Testis (tissue), 2 donors: ENCODE results near the gene RGS17.

Source experiments
- POLR2A ChIP-seq: fragments of 450-650 bp; IDR thresholded peaks from one replicate; pipeline ENCODE4 v1.6.1; 2017; ENCODE audit warnings: antibody characterized with exemption, mild to moderate bottlenecking, moderate library complexity
- TF ChIP-seq, protein P1 (sequence below), 3 experiments: fragments of 450-650 bp in 2 of 3; fragments of 200-600 bp in 1 of 3; sonication (generic) in 1 of 3; IDR thresholded peaks; one replicate each; pipeline ENCODE4 v1.5.1; 2016 to 2019; ENCODE audit warnings: antibody characterized with exemption in 3 of 3, mild to moderate bottlenecking in 2 of 3, moderate library complexity in 1 of 3

DNA sequence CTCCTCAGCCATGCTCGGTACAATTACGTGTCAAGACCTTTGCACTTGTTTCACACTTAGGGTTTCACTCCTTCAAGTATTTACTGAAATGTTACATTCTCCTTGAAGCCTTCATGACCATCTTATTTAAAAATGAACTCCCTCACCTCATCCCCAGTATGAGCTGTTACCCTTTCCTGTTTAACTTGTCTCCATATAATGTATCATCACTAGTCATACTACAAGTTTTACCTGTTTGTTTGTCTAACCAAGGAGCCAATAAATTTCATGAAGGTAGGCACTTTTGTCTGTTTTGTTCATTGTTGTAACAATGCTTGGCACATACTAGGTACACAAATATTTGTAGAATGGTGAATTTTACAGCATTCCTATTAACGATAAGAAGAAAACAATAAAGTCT lies 82.5 kb downstream of the RGS17 start:
- no peak for TF ChIP-seq POLR2A
- TF ChIP-seq, protein P1, sequence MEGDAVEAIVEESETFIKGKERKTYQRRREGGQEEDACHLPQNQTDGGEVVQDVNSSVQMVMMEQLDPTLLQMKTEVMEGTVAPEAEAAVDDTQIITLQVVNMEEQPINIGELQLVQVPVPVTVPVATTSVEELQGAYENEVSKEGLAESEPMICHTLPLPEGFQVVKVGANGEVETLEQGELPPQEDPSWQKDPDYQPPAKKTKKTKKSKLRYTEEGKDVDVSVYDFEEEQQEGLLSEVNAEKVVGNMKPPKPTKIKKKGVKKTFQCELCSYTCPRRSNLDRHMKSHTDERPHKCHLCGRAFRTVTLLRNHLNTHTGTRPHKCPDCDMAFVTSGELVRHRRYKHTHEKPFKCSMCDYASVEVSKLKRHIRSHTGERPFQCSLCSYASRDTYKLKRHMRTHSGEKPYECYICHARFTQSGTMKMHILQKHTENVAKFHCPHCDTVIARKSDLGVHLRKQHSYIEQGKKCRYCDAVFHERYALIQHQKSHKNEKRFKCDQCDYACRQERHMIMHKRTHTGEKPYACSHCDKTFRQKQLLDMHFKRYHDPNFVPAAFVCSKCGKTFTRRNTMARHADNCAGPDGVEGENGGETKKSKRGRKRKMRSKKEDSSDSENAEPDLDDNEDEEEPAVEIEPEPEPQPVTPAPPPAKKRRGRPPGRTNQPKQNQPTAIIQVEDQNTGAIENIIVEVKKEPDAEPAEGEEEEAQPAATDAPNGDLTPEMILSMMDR (IDR thresholded peaks at IDR 0.05) = no peak
